HG03060 (cell line): ENCODE measurements around the gene SIGLEC7.

Source experiments
- ATAC-seq: cut with Tn5 transposase; IDR thresholded peaks from one replicate; pipeline ENCODE4 v1.9.1; 2021; ENCODE audit warnings: low read depth, moderate number of reproducible peaks; ENCODE audit not compliant: unreplicated experiment

SIGLEC7 gene

GRCh38 chr19:51116736-51117286, 25.3 kb upstream of the SIGLEC7 start:
- ATAC-seq, result no peak

GRCh38 chr19:51119101-51119500, 23.0 kb upstream of the SIGLEC7 start:
- no peak for ATAC-seq

GRCh38 chr19:51119611-51120010, 22.5 kb upstream of the SIGLEC7 start:
- no peak for ATAC-seq

GRCh38 chr19:51120160-51120559, 21.9 kb upstream of the SIGLEC7 start:
- no peak for ATAC-seq

- no peak for ATAC-seq
Measured at GRCh38 chr19:51121257-51121656, 20.8 kb upstream of the SIGLEC7 start.

- no peak for ATAC-seq
Measured at GRCh38 chr19:51122112-51122981, 19.8 kb upstream of the SIGLEC7 start.

- ATAC-seq, result no peak
Measured at GRCh38 chr19:51123381-51123800, 18.7 kb upstream of the SIGLEC7 start.

GRCh38 chr19:51123802-51124201, 18.3 kb upstream of the SIGLEC7 start:
- no peak for ATAC-seq

GRCh38 chr19:51124216-51124615, 17.9 kb upstream of the SIGLEC7 start:
- ATAC-seq, result no peak

GRCh38 chr19:51124729-51125128, 17.4 kb upstream of the SIGLEC7 start, which contains the start of gene SIGLEC9:
Gene SIGLEC9, plus strand, starts transcription at chr19:51124906. Its CDS starts 69 bp downstream, at chr19:51124975.
- ATAC-seq, result no peak

GRCh38 chr19:51125421-51126075, 16.6 kb upstream of the SIGLEC7 start:
- ATAC-seq, result no peak

GRCh38 chr19:51127032-51127431, 15.1 kb upstream of the SIGLEC7 start:
- ATAC-seq, result no peak

GRCh38 chr19:51127755-51128154, 14.3 kb upstream of the SIGLEC7 start:
- no peak for ATAC-seq

- no peak for ATAC-seq
Measured at GRCh38 chr19:51128227-51128626, 13.9 kb upstream of the SIGLEC7 start.

- no peak for ATAC-seq
Measured at GRCh38 chr19:51129716-51130115, 12.4 kb upstream of the SIGLEC7 start.

- ATAC-seq, result no peak
Measured at GRCh38 chr19:51131780-51132680, 10.1 kb upstream of the SIGLEC7 start.

GRCh38 chr19:51135004-51135403, 7.1 kb upstream of the SIGLEC7 start:
- no peak for ATAC-seq

- ATAC-seq, result no peak
Measured at GRCh38 chr19:51135986-51136762, 5.9 kb upstream of the SIGLEC7 start.

- no peak for ATAC-seq
Measured at GRCh38 chr19:51136851-51137551, 5.1 kb upstream of the SIGLEC7 start.
